Measurements from ENCODE around the gene ADSS2.

ADSS2 gene

DNA sequence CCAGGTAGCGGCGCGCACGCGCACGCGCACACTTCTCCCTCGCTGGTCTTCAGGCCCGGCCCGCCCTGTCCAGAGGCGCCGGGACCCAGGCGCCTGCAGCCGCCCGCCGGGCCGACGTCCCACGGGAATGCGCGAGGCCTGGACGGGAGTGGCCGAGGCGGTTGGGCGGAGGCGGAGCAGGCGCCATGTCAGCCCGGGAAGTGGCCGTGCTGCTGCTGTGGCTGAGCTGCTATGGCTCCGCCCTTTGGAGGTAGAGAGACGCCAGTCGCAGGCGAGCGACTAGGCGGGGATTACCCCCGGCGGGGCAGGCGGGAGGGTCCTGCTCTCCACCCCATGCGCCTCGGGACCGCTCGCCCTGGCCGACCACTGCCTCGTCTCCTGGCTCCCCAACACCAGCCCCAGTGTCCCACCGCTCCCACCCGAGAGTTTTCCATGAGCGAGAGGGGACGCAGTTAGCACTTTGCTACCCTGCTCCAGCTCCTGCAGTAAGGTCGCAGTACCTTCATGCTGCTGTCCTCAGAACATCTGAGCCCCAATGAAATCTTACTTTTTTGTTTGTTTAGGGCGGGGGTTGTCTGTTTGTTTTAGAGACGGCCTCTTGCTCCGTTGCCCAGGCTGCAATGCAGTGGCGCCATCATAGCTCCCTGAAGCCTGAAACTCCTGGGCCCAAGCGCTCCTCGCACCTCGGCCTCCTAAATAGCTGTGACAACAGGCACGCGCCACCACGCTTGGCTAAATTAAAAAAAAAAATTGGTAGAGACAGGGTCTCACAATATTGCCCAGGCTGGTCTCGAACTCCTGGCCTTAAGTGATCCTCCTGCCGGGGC is 9.7 kb upstream of the ADSS2 start, which contains the start of gene CATSPERE:
CATSPERE (plus strand) TSS at position 29 of the 827 bp plus-strand sequence; CDS start at position 186, 157 bp downstream.
- TF ChIP-seq, protein P1, sequence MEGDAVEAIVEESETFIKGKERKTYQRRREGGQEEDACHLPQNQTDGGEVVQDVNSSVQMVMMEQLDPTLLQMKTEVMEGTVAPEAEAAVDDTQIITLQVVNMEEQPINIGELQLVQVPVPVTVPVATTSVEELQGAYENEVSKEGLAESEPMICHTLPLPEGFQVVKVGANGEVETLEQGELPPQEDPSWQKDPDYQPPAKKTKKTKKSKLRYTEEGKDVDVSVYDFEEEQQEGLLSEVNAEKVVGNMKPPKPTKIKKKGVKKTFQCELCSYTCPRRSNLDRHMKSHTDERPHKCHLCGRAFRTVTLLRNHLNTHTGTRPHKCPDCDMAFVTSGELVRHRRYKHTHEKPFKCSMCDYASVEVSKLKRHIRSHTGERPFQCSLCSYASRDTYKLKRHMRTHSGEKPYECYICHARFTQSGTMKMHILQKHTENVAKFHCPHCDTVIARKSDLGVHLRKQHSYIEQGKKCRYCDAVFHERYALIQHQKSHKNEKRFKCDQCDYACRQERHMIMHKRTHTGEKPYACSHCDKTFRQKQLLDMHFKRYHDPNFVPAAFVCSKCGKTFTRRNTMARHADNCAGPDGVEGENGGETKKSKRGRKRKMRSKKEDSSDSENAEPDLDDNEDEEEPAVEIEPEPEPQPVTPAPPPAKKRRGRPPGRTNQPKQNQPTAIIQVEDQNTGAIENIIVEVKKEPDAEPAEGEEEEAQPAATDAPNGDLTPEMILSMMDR (IDR thresholded peaks at IDR 0.05; ENCODE audit: control insufficient read depth, extremely low read depth, insufficient read depth), result no peak
- no peak within 1 kb of the TSS for H3K4me3 ChIP-seq (ENCODE audit: low read depth, low read length)
- no peak for DNase-seq (ENCODE audit: low read depth)

DNA sequence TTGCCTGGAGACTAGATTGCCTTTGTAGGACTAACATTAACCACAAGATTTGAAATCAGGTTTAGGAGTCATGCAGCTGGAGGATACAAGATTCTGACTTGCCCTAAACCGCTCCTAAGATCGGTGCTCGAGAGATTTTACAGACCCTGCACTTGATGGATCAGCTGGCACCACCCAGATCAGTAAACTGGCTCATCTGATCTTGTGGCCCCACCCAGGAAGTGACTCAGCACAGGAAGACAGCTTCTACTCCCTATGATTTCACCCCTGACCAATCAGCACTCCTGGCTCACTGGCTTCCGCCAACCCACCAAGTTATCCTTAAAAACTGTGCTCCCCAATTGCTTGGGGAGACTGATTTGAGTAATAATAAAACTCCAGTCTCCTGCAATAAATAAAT is 8.5 kb upstream of the ADSS2 start:
- TF ChIP-seq, protein P1 (IDR thresholded peaks at IDR 0.05; ENCODE audit: control insufficient read depth, extremely low read depth, insufficient read depth), result no peak
- no peak overlapping the region for H3K4me3 ChIP-seq (ENCODE audit: low read depth, low read length)
- no peak for DNase-seq (ENCODE audit: low read depth)

DNA sequence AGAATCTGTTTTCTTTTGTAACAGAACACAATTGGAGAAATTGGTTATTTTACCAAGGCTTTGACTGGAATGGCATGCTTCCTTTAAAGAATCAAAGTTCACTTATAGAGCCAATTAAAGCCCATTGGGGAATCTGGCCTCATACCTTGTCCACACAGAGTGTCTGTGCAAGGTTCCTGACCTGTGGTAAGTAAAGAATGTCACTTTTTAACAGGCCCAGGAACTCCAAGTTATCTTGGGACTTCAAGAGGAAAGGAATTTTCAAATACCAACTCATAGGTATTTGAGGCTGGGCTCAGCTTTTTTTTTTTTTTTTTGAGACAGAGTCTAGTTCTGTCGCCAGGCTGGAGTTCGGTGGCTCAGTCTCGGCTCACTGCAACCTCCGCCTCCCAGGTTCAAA is 7.1 kb upstream of the ADSS2 start:
- no peak for DNase-seq (ENCODE audit: low read depth)
- H3K4me3 ChIP-seq (ENCODE audit: low read depth, low read length), result no peak overlapping the region
- TF ChIP-seq, protein P1 (IDR thresholded peaks at IDR 0.05; ENCODE audit: control insufficient read depth, extremely low read depth, insufficient read depth), result no peak

DNA sequence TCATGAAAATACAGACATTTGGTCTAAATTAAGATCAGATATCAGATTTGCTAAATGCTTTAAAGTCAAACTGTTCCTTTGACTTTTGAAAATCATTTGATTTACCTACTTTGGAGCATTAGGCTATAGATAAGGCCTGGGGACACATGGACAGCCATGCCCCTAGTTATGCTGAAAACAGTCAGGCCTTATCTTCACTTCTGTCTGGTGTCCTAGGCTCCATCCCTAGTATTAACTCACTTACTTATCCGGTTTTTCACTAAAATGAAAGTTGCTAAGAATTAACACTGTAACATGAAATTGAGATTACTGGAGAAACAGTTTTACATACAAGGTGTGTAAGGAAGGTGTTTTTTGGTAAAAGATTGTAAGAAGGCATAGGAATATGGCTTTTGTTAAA is 4.9 kb upstream of the ADSS2 start:
- DNase-seq (ENCODE audit: low read depth), result no peak
- TF ChIP-seq, protein P1 (IDR thresholded peaks at IDR 0.05; ENCODE audit: control insufficient read depth, extremely low read depth, insufficient read depth), result no peak
- no peak overlapping the region for H3K4me3 ChIP-seq (ENCODE audit: low read depth, low read length)

DNA sequence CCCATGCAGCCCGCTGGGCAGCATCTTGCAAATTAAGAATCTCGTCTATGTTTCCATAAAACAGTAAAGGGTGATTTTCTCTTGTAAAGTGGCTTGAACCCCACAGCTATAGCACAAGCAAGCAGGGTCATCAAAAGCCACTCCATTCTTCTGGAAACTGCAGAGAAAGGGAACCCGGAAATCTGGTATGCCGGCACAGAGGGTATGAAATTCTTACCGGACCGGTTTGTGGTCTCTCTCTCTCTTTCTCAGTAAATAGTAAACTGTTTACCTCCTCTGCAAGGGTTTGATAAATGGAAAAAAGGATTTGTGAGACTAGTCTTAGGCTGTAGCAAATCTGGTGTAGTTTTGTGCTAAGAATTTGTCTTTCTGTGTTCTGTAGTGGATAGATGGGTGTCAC is 2.7 kb upstream of the ADSS2 start:
- peak overlapping the region; percentile 1; the same call in 1 of the 2 replicates for H3K4me3 ChIP-seq (ENCODE audit: low read depth, low read length)
- peak; percentile 40 for DNase-seq (ENCODE audit: low read depth)
- TF ChIP-seq, protein P1 (IDR thresholded peaks at IDR 0.05; ENCODE audit: control insufficient read depth, extremely low read depth, insufficient read depth), result no peak

DNA sequence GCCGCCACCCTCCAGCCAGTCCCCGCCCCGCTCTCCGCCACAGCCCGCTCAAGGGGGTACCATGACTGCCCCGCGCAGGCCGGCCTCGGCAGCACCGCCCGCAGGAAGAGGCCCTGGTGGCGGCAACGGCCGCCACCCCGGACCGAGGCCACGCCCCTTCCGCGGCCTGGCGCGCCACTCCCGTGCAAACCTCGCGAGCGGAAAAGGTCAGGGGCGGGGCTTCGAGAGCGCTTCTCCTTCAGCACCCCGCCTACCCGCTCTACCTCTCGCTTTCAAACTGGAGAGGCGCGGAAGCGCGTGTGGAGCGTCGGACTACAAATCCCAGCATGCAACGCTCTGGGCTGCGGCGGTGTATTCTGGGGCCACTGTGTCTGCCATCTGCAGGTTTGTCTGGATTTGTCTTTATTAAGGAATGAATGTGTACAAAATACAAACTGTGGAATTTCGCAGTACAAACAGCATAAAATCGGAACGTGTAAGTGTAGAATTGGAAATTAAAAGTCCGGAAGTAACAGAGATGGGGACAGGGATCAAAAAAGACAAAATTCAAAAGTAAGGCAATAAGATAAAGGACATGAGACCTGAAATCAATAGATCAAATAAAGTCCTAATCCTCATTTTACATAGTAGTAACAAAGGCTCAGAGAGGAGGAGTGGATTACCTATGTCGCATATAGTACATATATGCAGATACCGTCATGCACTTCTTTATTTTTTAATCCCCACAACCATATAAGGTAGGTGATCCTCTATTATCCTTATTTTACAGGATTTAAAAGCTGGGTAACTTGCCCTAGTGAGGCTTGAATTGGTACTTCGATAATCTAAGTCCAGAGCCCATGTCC is 464 bp upstream of the ADSS2 start:
- peak; percentile 98 for DNase-seq (ENCODE audit: low read depth)
- TF ChIP-seq, protein P1 (IDR thresholded peaks at IDR 0.05; ENCODE audit: control insufficient read depth, extremely low read depth, insufficient read depth), result peak; percentile 63
- H3K4me3 ChIP-seq (ENCODE audit: low read depth, low read length), result peak overlapping the region; percentile 88
